Caco-2 (cell line): ENCODE measurements around the gene VAC14. TPM values are rescaled to one million over a fixed set of nuclear protein-coding genes. Genes with fewer than 3 reads are reported as not detected.

Experiments used
- BruUV-seq: library from RNA; stranded (reverse); fragments of 400-500 nt; replicated peaks from 2 replicates; lab custom pipeline; 2021; lab: Mats Ljungman, UMichigan
- CTCF ChIA-PET: fragments of 300-600 bp; sonication (Branson Sonifier 250); formaldehyde crosslinking; loops from one replicate; lab custom pipeline; 2022; ENCODE audit warnings: antibody characterized with exemption; lab: Charles Lee
- POLR2A ChIA-PET: fragments of 300-600 bp; sonication (Branson Sonifier 250); formaldehyde crosslinking; loops from one replicate; lab custom pipeline; 2022; ENCODE audit warnings: antibody characterized with exemption; lab: Charles Lee
- DNase-seq, 2 experiments: peaks; one replicate each; pipeline versions ENCODE4 v3.0.0 to v3.0.0-alpha.2; 2020 to 2022
- H3K27me3 ChIP-seq: replicated peaks from 2 replicates; pipeline ENCODE4 v1.6.0; 2011; ENCODE audit warnings: low read length; ENCODE audit not compliant: control insufficient read depth, insufficient read depth
- H3K36me3 ChIP-seq: 2 replicates; pipeline ENCODE4 v1.5.1; 2011; ENCODE audit warnings: low read length; ENCODE audit not compliant: control insufficient read depth, insufficient read depth
- H3K4me1 ChIP-seq: fragments of 250-450 bp; sonication (Bioruptor Pico); 2 replicates; pipeline ENCODE4 v1.5.1; 2020; ENCODE audit warnings: mild to moderate bottlenecking
- H3K4me3 ChIP-seq: 2 replicates; pipeline ENCODE4 v1.5.1; 2011; ENCODE audit warnings: low read depth, mild to moderate bottlenecking, control low read depth, low read length
- H3K9me3 ChIP-seq: fragments of 250-450 bp; sonication (Bioruptor Pico); 2 replicates; pipeline ENCODE4 v1.5.1; 2020; ENCODE audit warnings: mild to moderate bottlenecking, moderate library complexity
- H3K27ac Mint-ChIP-seq: one replicate; pipeline ENCODE4 v1.8.0; 2022; ENCODE audit warnings: mixed read lengths; ENCODE audit not compliant: unreplicated experiment
- H3K27me3 Mint-ChIP-seq: one replicate; pipeline ENCODE4 v1.8.0; 2022; ENCODE audit warnings: mixed read lengths; ENCODE audit not compliant: insufficient read depth, unreplicated experiment
- H3K36me3 Mint-ChIP-seq: one replicate; pipeline ENCODE4 v1.8.0; 2022; ENCODE audit warnings: mild to moderate bottlenecking, mixed read lengths; ENCODE audit not compliant: insufficient read depth, unreplicated experiment
- H3K4me1 Mint-ChIP-seq: one replicate; pipeline ENCODE4 v1.8.0; 2022; ENCODE audit warnings: low read depth, mixed read lengths; ENCODE audit not compliant: unreplicated experiment
- H3K4me3 Mint-ChIP-seq: one replicate; pipeline ENCODE4 v1.8.0; 2022; ENCODE audit warnings: mild to moderate bottlenecking, moderate library complexity, mixed read lengths; ENCODE audit not compliant: unreplicated experiment
- H3K9me3 Mint-ChIP-seq: one replicate; pipeline ENCODE4 v1.8.0; 2022; ENCODE audit warnings: mixed read lengths; ENCODE audit not compliant: unreplicated experiment
- CTCF ChIP-seq, 2 experiments: fragments of 200-600 bp in 1 of 2; IDR thresholded peaks; 1 replicate in 1 of 2; 2 replicates in 1 of 2; pipeline versions ENCODE4 v1.5.1 to v1.8.0; 2011 to 2022; ENCODE audit warnings: antibody characterized with exemption in 1 of 2, control low read depth in 1 of 2, inconsistent platforms in 1 of 2, low read depth in 1 of 2, low read length in 1 of 2, mild to moderate bottlenecking in 1 of 2, moderate library complexity in 1 of 2; ENCODE audit not compliant: insufficient read depth in 1 of 2, severe bottlenecking in 1 of 2, unreplicated experiment in 1 of 2
- intact Hi-C: fragments of 100-400 bp; cut with micrococcal nuclease; formaldehyde crosslinking; loops from one replicate; pipeline ENCODE4 v1.10.0; 2022; ENCODE audit not compliant: unreplicated experiment
- total RNA-seq: library from RNA; stranded (reverse); gene quantifications from 2 replicates; pipeline ENCODE4 v1.2.3, GENCODE V29; 2022

VAC14 gene
- total RNA-seq, 1 experiment from 2014 or later: 63.5 TPM

- H3K4me1 ChIP-seq: no peaks in the 10 kb centered on the region
- Mint-ChIP-seq H3K4me1 (no peaks in the 10 kb centered on the region), H3K27ac (no peak overlapping the region), H3K9me3 (no peaks in the 10 kb centered on the region), H3K36me3 (no peaks in the 10 kb centered on the region), H3K27me3 (peaks cover 2% of the 10 kb centered on the region), H3K4me3 (no peak overlapping the region)
- BruUV-seq: no TSS peak
- no peak for DNase-seq
- intact Hi-C loops: no loop called here
- H3K4me3 ChIP-seq: no peak overlapping the region
- no peaks in the 10 kb centered on the region for H3K27me3 ChIP-seq
- H3K9me3 ChIP-seq: no peaks in the 10 kb centered on the region; the same call in 1 of the 2 replicates
- ChIA-PET CTCF (interaction anchor here (0.5 to 1.2 kb wide), 2 partner anchors 24 to 711 kb away, joined by 3 to 6 read pairs; no protein-coding TSS in a partner anchor), POLR2A (no interaction called here)
- H3K36me3 ChIP-seq: no peaks in the 10 kb centered on the region
- peak in 1 of 2 experiments; percentile 6 for TF ChIP-seq CTCF (IDR thresholded peaks at IDR 0.05; ENCODE audit: insufficient read depth in 1 of 2, low read depth in 1 of 2, low read length in 1 of 2, severe bottlenecking in 1 of 2, unreplicated experiment in 1 of 2)
Measured at GRCh38 chr16:70638814-70639792, 161.9 kb downstream of the VAC14 start.

Other genes with a start within 250 kb of the VAC14 start
- gene IL34, start 154.6 kb downstream of the VAC14 start, total RNA-seq: 0.49 and 0.50 TPM in 2 replicates
- gene MTSS2, start 115.1 kb downstream of the VAC14 start, total RNA-seq: 45.5 and 64.1 TPM in 2 replicates